Heart left ventricle (tissue), 16 donors: ENCODE results near the gene RSKR. TPM values are rescaled to one million over a fixed set of nuclear protein-coding genes. Genes with fewer than 3 reads are reported as not detected.

Experiments
- ATAC-seq, 4 donors: fragments of 200-7000 bp; cut with Tn5 transposase; one replicate each; pipeline ENCODE4 v1.9.1; 2020 to 2022; ENCODE audit warnings: moderate library complexity in 4 of 4, mild to moderate bottlenecking in 3 of 4, moderate number of reproducible peaks in 1 of 4
- DNase-seq, 5 donors: peaks; one replicate each; pipeline ENCODE4 v3.0.0-alpha.2; 2020
- H3K27ac ChIP-seq, 12 donors: fragments of 200-600 bp; sonication (generic) in 4 of 12; one replicate each; pipeline versions ENCODE4 v1.5.0 to v1.8.0; 2016 to 2022; ENCODE audit warnings: mild to moderate bottlenecking in 2 of 12
- H3K27me3 ChIP-seq, 9 donors: fragments of 200-600 bp; sonication (generic) in 2 of 9; one replicate each; pipeline versions ENCODE4 v1.5.1 to v1.8.0; 2016 to 2022; ENCODE audit warnings: mild to moderate bottlenecking in 3 of 9
- H3K36me3 ChIP-seq, 9 donors: fragments of 200-600 bp; sonication (generic) in 2 of 9; one replicate each; pipeline versions ENCODE4 v1.5.0 to v1.8.0; 2018 to 2022; ENCODE audit warnings: mild to moderate bottlenecking in 2 of 9
- H3K4me1 ChIP-seq, 12 donors: fragments of 200-600 bp; sonication (generic) in 4 of 12; one replicate each; pipeline versions ENCODE4 v1.5.0 to v1.8.0; 2016 to 2022; ENCODE audit warnings: mild to moderate bottlenecking in 3 of 12
- H3K4me3 ChIP-seq, 12 donors: fragments of 200-600 bp; sonication (generic) in 4 of 12; one replicate each; pipeline versions ENCODE4 v1.5.0 to v1.8.0; 2017 to 2022; ENCODE audit warnings: mild to moderate bottlenecking in 9 of 12, moderate library complexity in 4 of 12
- H3K9me3 ChIP-seq, 12 donors: fragments of 200-600 bp; sonication (generic) in 4 of 12; one replicate each; pipeline versions ENCODE4 v1.5.0 to v1.8.0; 2016 to 2022; ENCODE audit warnings: mild to moderate bottlenecking in 1 of 12
- CTCF ChIP-seq, 12 donors: fragments of 200-600 bp; sonication (generic) in 4 of 12; IDR thresholded peaks; one replicate each; pipeline versions ENCODE4 v1.5.0 to v1.8.0; 2018 to 2022; ENCODE audit warnings: antibody characterized with exemption in 12 of 12, mild to moderate bottlenecking in 5 of 12
- POLR2A ChIP-seq, 2 donors: fragments of 450-650 bp; IDR thresholded peaks; one replicate each; pipeline ENCODE4 v1.6.1; 2017; ENCODE audit warnings: antibody characterized with exemption in 2 of 2, mild to moderate bottlenecking in 2 of 2, moderate library complexity in 2 of 2
- WGBS, 4 donors: extraction: QIAGEN DNeasy Blood & Tissue Kit in 2 of 4; methylation state at CpG; one replicate each; pipeline versions ENCODE4 v1.1.5 to v1.1.7; 2013 to 2018; 5-methylcytosine and 5-hydroxymethylcytosine counted together
- intact Hi-C, 10 donors: fragments of 100-400 bp; cut with DNase I; formaldehyde crosslinking; loops; one replicate each; pipeline versions ENCODE4 v1.11.1 to v1.14.2; 2022
- polyA plus RNA-seq, 2 donors: library from polyadenylated mRNA; stranded (reverse); fragments of 200-250 nt; gene quantifications; one replicate each; pipeline ENCODE4 v1.2.3, GENCODE V29; 2013
- total RNA-seq, 9 donors: library from RNA; depleted of rRNA in 2 of 9; stranded (reverse); fragments of >200 nt in 2 of 9; fragmentation: NEBNext Ultra II Directional in 3 of 9; extraction: Animal tissue kit (Norgen Biotek cat#: 25700) in 3 of 9; gene quantifications; one replicate each; pipeline versions ENCODE4 v1.1.0 to v1.2.4, GENCODE V29; 2016 to 2023
- donor health status: ischemic (EF 13 %, LVEDD 7.1; RV severe dilation, severe dysfunction).
- donor health status: healthy with polysubstance abuse.
- donor health status: DM: no; HTN: yes; CAD: no.
- donor health status: DM: no; HTN: no; CAD: no.
- donor health status: ischemic (EF 25% LVEDD 6.9; RV normal size, moderate dysfunction).
- donor health status: ischemic (EF 25% LVEDD 5.7; RV mildly dilated, moderate dysfunction).
- donor health status: healthy.
- donor health status: DM: yes; HTN: yes; CAD: no.
- donor health status: ischemic (EF 35%, LVEDD 5.7; RV mildly dilated, moderate dysfunction).
- donor health status: nonischemic (EF 11% LVEDD 7.7; RV severe dilation, severe dysfunction).
- donor health status: DM: yes; HTN: yes; CAD: no.
- donor health status: PGD.
- donor health status: ischemic (EF 29% LVEDD 5.4; RV normal size, mild dysfunction).
- donor health status: nonischemic (EF 23%, LVEDD 6.1; RV moderate dilation, normal function).

Gene RSKR
- total and polyA plus RNA-seq, 11 donors, result 2.8 to 8.3 (median 4.2) TPM

DNA sequence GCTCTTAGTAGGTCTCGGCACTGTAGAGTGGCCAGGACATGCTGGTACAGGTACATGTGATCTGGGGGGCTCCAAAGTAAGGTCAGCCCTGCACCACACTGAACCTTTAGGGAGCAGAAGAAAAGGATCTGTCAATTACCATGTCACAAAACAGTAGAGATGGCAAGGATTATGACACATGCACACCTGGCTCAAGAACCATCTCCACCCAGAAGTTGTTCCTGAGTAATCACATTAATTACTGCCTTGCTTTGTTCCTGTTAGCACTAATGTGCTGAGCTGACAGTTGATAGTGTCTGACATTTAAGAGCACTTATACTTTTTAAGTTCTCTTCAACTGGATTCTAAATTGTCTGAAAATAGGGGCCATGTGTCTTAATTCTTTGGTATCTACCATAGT, 21.5 kb upstream of the RSKR start:
- intact Hi-C loops, result no loop called here
- WGBS, 4 donors, result 93 to 100% (median 97%) methylated on average over 1 of the region's 1 CpG
- Histone ChIP-seq H3K27ac (no peak overlapping the region), H3K27me3 (no peaks in the 10 kb centered on the region), H3K9me3 (no peaks in the 10 kb centered on the region), H3K4me1 (no peaks in the 10 kb centered on the region), H3K36me3 (peaks cover 0 to 100% (median 100%) of the 10 kb centered on the region in 9 donors), H3K4me3 (no peak overlapping the region)
- DNase-seq (no peak), ATAC-seq (no peak)
- TF ChIP-seq CTCF (IDR thresholded peaks at IDR 0.05) (no peak), POLR2A (IDR thresholded peaks at IDR 0.05) (no peak)

DNA sequence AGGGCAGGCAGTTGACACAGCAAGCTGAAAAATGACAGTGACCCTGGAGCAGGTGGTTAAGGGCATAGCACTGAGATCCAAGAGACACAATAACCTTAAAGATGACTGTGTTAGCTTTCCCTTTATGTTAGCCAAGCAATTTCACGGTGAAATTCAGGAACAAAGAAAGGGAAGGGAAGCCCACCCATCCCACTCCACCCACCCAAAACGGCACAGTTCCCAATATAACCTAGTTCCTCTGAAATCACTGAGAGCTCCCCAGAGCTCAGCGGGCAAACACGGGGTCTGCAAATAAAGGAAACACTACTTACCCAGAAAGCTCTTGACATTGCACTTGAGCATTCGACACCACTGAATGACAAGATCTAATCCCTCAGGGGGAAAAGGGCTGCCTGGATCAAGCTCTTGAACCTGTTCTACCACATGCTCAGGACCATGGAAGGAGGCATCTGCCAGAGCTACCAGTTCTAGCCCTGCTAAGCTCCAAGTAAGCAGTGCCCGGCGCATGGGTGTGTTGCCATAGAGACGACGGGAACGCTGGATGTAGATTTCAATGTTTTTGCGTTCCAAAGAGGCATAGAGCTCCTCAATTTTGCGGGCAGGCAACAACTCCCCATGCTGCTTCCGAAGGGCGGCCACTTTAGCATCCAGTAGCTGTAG, 20.4 kb upstream of the RSKR start:
- DNase-seq, result no peak
- no peak overlapping the region for H3K27ac ChIP-seq
- 84 to 89% (median 86%) methylated on average over 12 to 14 of the region's 14 CpGs for WGBS, 4 donors
- H3K4me3 ChIP-seq, result no peak overlapping the region
- H3K4me1 ChIP-seq, result no peaks in the 10 kb centered on the region
- no peak for ATAC-seq
- no peak for TF ChIP-seq CTCF (IDR thresholded peaks at IDR 0.05)
- no peak for TF ChIP-seq POLR2A (IDR thresholded peaks at IDR 0.05)
- peaks cover 0 to 100% (median 100%) of the 10 kb centered on the region in 9 donors for H3K36me3 ChIP-seq
- H3K9me3 ChIP-seq, result no peaks in the 10 kb centered on the region
- intact Hi-C loops, result no loop called here
- no peaks in the 10 kb centered on the region for H3K27me3 ChIP-seq

- Histone ChIP-seq H3K9me3 (no peaks in the 10 kb centered on the region), H3K4me1 (peaks cover 0 to 16% (median 0%) of the 10 kb centered on the region in 12 donors), H3K36me3 (peaks cover 2 to 99% (median 93%) of the 10 kb centered on the region in 9 donors), H3K27ac (no peak overlapping the region), H3K4me3 (no peak overlapping the region), H3K27me3 (no peaks in the 10 kb centered on the region)
- DNase-seq (no peak), ATAC-seq (no peak)
- 88 to 96% (median 90%) methylated on average over 4 of the region's 4 CpGs for WGBS, 4 donors
- TF ChIP-seq CTCF (IDR thresholded peaks at IDR 0.05) (no peak), POLR2A (IDR thresholded peaks at IDR 0.05) (no peak)
- intact Hi-C loops, result no loop called here
Observed at GRCh38 chr17:28626818-28627217, 12.8 kb upstream of the RSKR start.

- no peak for DNase-seq
- ATAC-seq, result peak in 2 of 4 donors; percentile 32 to 41
- no peak for TF ChIP-seq POLR2A (IDR thresholded peaks at IDR 0.05)
- TF ChIP-seq CTCF (IDR thresholded peaks at IDR 0.05), result no peak
- no peaks in the 10 kb centered on the region for H3K27me3 ChIP-seq
- peaks cover 0 to 16% (median 0%) of the 10 kb centered on the region in 12 donors for H3K4me1 ChIP-seq
- 81 to 93% (median 86%) methylated on average over 2 of the region's 2 CpGs for WGBS, 4 donors
- H3K27ac ChIP-seq, result peak overlapping the region in 8 of 12 donors; percentile 4 to 64 (median 27)
- intact Hi-C loops, result no loop called here
- peaks cover 2 to 99% (median 93%) of the 10 kb centered on the region in 9 donors for H3K36me3 ChIP-seq
- no peak overlapping the region for H3K4me3 ChIP-seq
- no peaks in the 10 kb centered on the region for H3K9me3 ChIP-seq
Observed at GRCh38 chr17:28624148-28624547, 10.2 kb upstream of the RSKR start.
